CD4-positive, alpha-beta memory T cell (primary cell): ENCODE results near the gene LCN15. TPM values are rescaled to one million over a fixed set of nuclear protein-coding genes. Genes with fewer than 3 reads are reported as not detected.
A peak's percentile ranks its signal among the peaks of the same experiment; 100 is the strongest.

Experiments used
- CTCF ChIA-PET: fragments of 350-600 bp; sonication (Branson Sonifier 250); formaldehyde crosslinking; loops from one replicate; lab custom pipeline; 2021; ENCODE audit warnings: inconsistent platforms; ENCODE audit not compliant: partially characterized antibody; lab: Charles Lee
- POLR2A ChIA-PET: fragments of 350-600 bp; sonication (Branson Sonifier 250); formaldehyde crosslinking; loops from one replicate; lab custom pipeline; 2021; ENCODE audit not compliant: partially characterized antibody; lab: Charles Lee
- DNase-seq, 5 donors: peaks; one replicate each; pipeline versions ENCODE4 v3.0.0 to v3.0.0-alpha.2; 2020 to 2022; ENCODE audit warnings: mixed read lengths in 1 of 5
- H3K27ac ChIP-seq: one replicate; pipeline ENCODE4 v1.7.0; 2013; ENCODE audit warnings: low read depth, low read length
- H3K27me3 ChIP-seq: 2 replicates; pipeline ENCODE4 v1.7.0; 2013; ENCODE audit warnings: mild to moderate bottlenecking, low read length, moderate library complexity; ENCODE audit not compliant: insufficient read depth
- H3K36me3 ChIP-seq: 2 replicates; pipeline ENCODE4 v1.7.0; 2013; ENCODE audit warnings: mild to moderate bottlenecking, low read length, moderate library complexity; ENCODE audit not compliant: insufficient read depth
- H3K4me1 ChIP-seq: 2 replicates; pipeline ENCODE4 v1.7.0; 2013; ENCODE audit warnings: mild to moderate bottlenecking, low read length, moderate library complexity; ENCODE audit not compliant: insufficient read depth
- H3K4me3 ChIP-seq, 2 donors: one replicate each; pipeline ENCODE4 v1.7.0; 2013; ENCODE audit warnings: low read length in 2 of 2, mild to moderate bottlenecking in 1 of 2
- H3K9me3 ChIP-seq, 2 donors: one replicate each; pipeline ENCODE4 v1.7.0; 2013; ENCODE audit warnings: low read length in 2 of 2, control low read depth in 1 of 2; ENCODE audit not compliant: control insufficient read depth in 1 of 2
- H3K27ac Mint-ChIP-seq, 7 donors: one replicate each; pipeline ENCODE4 v1.8.0; 2020 to 2021; ENCODE audit warnings: mixed read lengths in 7 of 7, mild to moderate bottlenecking in 6 of 7, inconsistent platforms in 3 of 7, moderate library complexity in 3 of 7
- H3K27me3 Mint-ChIP-seq, 2 donors: one replicate each; pipeline ENCODE4 v1.8.0; 2020 to 2021; ENCODE audit warnings: mixed read lengths in 2 of 2
- H3K36me3 Mint-ChIP-seq, 2 donors: one replicate each; pipeline ENCODE4 v1.8.0; 2020 to 2021; ENCODE audit warnings: mixed read lengths in 2 of 2, inconsistent platforms in 1 of 2, mild to moderate bottlenecking in 1 of 2
- H3K4me1 Mint-ChIP-seq, 4 donors: one replicate each; pipeline ENCODE4 v1.8.0; 2020 to 2021; ENCODE audit warnings: mixed read lengths in 4 of 4, mild to moderate bottlenecking in 1 of 4
- H3K4me3 Mint-ChIP-seq, 8 donors: one replicate each; pipeline ENCODE4 v1.8.0; 2020 to 2021; ENCODE audit warnings: mixed read lengths in 8 of 8, mild to moderate bottlenecking in 7 of 8, moderate library complexity in 6 of 8, inconsistent platforms in 3 of 8
- H3K9me3 Mint-ChIP-seq, 8 donors: one replicate each; pipeline ENCODE4 v1.8.0; 2020 to 2021; ENCODE audit warnings: mixed read lengths in 8 of 8, mild to moderate bottlenecking in 5 of 8, inconsistent platforms in 3 of 8, moderate library complexity in 1 of 8
- intact Hi-C: fragments of 100-400 bp; cut with micrococcal nuclease; formaldehyde crosslinking; loops from one replicate; pipeline ENCODE4 v1.15.1; 2023
- polyA plus RNA-seq, 2 donors: library from polyadenylated mRNA; unstranded; fragments of 300-500 nt; fragmentation: Illumina TruSeq; gene quantifications; one replicate each; pipeline ENCODE4 v1.2.3, GENCODE V29; 2021
- total RNA-seq, 2 experiments: library from RNA; stranded (reverse); gene quantifications; one replicate each; pipeline ENCODE4 v1.2.3, GENCODE V29; 2021

Gene LCN15
- total and polyA plus RNA-seq, 4 experiments from 2014 or later = not detected

- Histone ChIP-seq H3K27ac (no peak overlapping the region), H3K27me3 (peaks cover 8% of the 10 kb centered on the region), H3K4me3 (no peak overlapping the region), H3K36me3 (no peaks in the 10 kb centered on the region), H3K4me1 (peaks cover 3% of the 10 kb centered on the region), H3K9me3 (no peaks in the 10 kb centered on the region)
- H3K9me3 Mint-ChIP-seq = no peaks in the 10 kb centered on the region
- intact Hi-C loops = no loop called here
- POLR2A ChIA-PET = interaction anchor here (0.7 to 1.1 kb wide), 2 partner anchors 10 to 706 kb away, joined by 3 to 4 read pairs; partner anchors contain the start of genes EXD3 and NOXA1
- H3K4me1 Mint-ChIP-seq = peaks cover 0 to 2% (median under 1%) of the 10 kb centered on the region in 4 donors
- no peak for DNase-seq
- H3K4me3 Mint-ChIP-seq = no peak overlapping the region
- CTCF ChIA-PET = no interaction called here
- no peak overlapping the region for H3K27ac Mint-ChIP-seq
- peaks cover 4% of the 10 kb centered on the region in 2 donors for H3K36me3 Mint-ChIP-seq
- H3K27me3 Mint-ChIP-seq = peaks cover 2 to 7% of the 10 kb centered on the region in 2 donors
Observed at GRCh38 chr9:136717399-136717798, 46.9 kb downstream of the LCN15 start.

- ChIA-PET POLR2A (interaction anchor here (4.8 kb wide), 1 partner anchor 13 kb away, joined by 25 read pairs; no protein-coding TSS in a partner anchor), CTCF (no interaction called here)
- DNase-seq = no peak
- Histone ChIP-seq H3K4me1 (peaks cover 7% of the 10 kb centered on the region), H3K27me3 (peaks cover 8% of the 10 kb centered on the region), H3K36me3 (no peaks in the 10 kb centered on the region), H3K27ac (no peak overlapping the region), H3K4me3 (no peak overlapping the region), H3K9me3 (no peaks in the 10 kb centered on the region)
- Mint-ChIP-seq H3K27me3 (peaks cover 9 to 18% of the 10 kb centered on the region in 2 donors), H3K36me3 (no peaks in the 10 kb centered on the region), H3K9me3 (no peaks in the 10 kb centered on the region), H3K4me1 (peaks cover 0 to 5% (median 2%) of the 10 kb centered on the region in 4 donors), H3K27ac (no peak overlapping the region), H3K4me3 (no peak overlapping the region)
- intact Hi-C loops = no loop called here
Observed at GRCh38 chr9:136714893-136715274, 49.4 kb downstream of the LCN15 start.

GRCh38 chr9:136714096-136714892 lies 50.0 kb downstream of the LCN15 start:
- H3K9me3 ChIP-seq = no peaks in the 10 kb centered on the region
- H3K9me3 Mint-ChIP-seq = no peaks in the 10 kb centered on the region
- H3K4me3 Mint-ChIP-seq = peak overlapping the region in 1 of 8 donors; percentile 21
- H3K4me1 ChIP-seq = peaks cover 6% of the 10 kb centered on the region
- peaks cover 9 to 18% of the 10 kb centered on the region in 2 donors for H3K27me3 Mint-ChIP-seq
- intact Hi-C loops = no loop called here
- peaks cover 8% of the 10 kb centered on the region for H3K27me3 ChIP-seq
- ChIA-PET CTCF (no interaction called here), POLR2A (interaction anchor here (1.2 to 4.8 kb wide), 2 partner anchors 11 to 14 kb away, joined by 3 to 25 read pairs; no protein-coding TSS in a partner anchor)
- no peaks in the 10 kb centered on the region for H3K36me3 ChIP-seq
- H3K36me3 Mint-ChIP-seq = no peaks in the 10 kb centered on the region
- no peak overlapping the region for H3K27ac ChIP-seq
- H3K27ac Mint-ChIP-seq = no peak overlapping the region
- H3K4me1 Mint-ChIP-seq = peaks cover 0 to 5% (median 2%) of the 10 kb centered on the region in 4 donors
- no peak overlapping the region for H3K4me3 ChIP-seq
- no peak for DNase-seq

- Histone ChIP-seq H3K4me3 (no peak overlapping the region), H3K27me3 (peaks cover 8% of the 10 kb centered on the region), H3K9me3 (no peaks in the 10 kb centered on the region), H3K27ac (no peak overlapping the region), H3K4me1 (peaks cover 4% of the 10 kb centered on the region), H3K36me3 (no peaks in the 10 kb centered on the region)
- peaks cover 9 to 18% of the 10 kb centered on the region in 2 donors for H3K27me3 Mint-ChIP-seq
- no peak overlapping the region for H3K27ac Mint-ChIP-seq
- intact Hi-C loops = no loop called here
- DNase-seq = no peak
- no peaks in the 10 kb centered on the region for H3K36me3 Mint-ChIP-seq
- CTCF ChIA-PET = no interaction called here
- no peaks in the 10 kb centered on the region for H3K9me3 Mint-ChIP-seq
- H3K4me3 Mint-ChIP-seq = no peak overlapping the region
- peaks cover 0 to 5% (median 2%) of the 10 kb centered on the region in 4 donors for H3K4me1 Mint-ChIP-seq
- POLR2A ChIA-PET = interaction anchor here (1.2 to 4.8 kb wide), 2 partner anchors 12 to 15 kb away, joined by 3 to 25 read pairs; no protein-coding TSS in a partner anchor
Observed at GRCh38 chr9:136713550-136713949, 50.8 kb downstream of the LCN15 start.

DNA sequence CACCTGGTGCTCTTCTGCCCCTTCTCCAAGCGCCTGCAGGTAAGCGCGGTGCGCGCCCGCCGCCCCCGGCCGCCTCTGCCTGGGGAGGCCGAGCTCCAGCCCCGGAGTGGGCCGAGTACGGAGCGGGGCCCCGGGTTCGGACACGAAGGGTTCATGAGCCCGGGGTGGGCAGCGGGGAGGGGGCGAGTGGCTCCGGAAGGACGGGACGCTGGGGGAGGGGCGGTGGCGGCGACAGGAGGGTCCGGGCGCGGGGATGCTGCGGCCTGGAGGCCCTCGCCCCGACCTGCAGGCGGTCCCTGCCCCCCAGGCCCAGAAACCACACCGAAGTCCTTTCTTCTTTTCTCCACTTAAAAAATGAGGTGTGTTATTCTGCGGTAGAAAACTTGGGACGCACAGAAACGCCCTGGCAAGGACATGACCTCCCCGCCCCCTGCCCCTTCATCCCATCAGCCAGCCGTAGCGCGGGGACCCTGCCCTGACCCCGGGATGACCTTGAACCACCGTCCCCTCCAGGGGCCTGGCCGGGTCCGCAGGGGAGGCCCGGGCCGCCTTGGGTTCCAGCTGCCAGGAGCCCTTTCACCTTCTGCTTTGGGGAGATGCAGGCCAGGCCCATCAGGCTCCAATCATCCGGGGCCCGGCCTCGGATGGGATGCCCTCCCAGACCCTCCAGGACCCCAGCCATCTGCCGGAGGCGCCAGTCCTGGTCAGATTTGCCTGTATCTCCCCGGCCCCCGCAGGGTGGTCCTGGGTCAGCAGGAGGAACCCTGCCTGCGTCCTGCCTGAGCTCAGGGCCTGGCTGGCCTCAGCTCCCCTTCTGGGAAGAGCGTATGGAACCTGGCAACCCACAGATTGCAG lies 51.4 kb downstream of the LCN15 start:
- Mint-ChIP-seq H3K27ac (no peak overlapping the region), H3K4me3 (peak overlapping the region in 2 of 8 donors; percentile 21 to 48), H3K9me3 (no peaks in the 10 kb centered on the region), H3K27me3 (peaks cover 9 to 18% of the 10 kb centered on the region in 2 donors), H3K36me3 (no peaks in the 10 kb centered on the region), H3K4me1 (peaks cover 0 to 5% (median 2%) of the 10 kb centered on the region in 4 donors)
- no peaks in the 10 kb centered on the region for H3K9me3 ChIP-seq
- ChIA-PET POLR2A (interaction anchor here (4.8 kb wide), 1 partner anchor 15 kb away, joined by 25 read pairs; no protein-coding TSS in a partner anchor), CTCF (no interaction called here)
- H3K36me3 ChIP-seq = no peaks in the 10 kb centered on the region
- intact Hi-C loops = no loop called here
- H3K27me3 ChIP-seq = peaks cover 8% of the 10 kb centered on the region
- DNase-seq = no peak
- no peak overlapping the region for H3K27ac ChIP-seq
- H3K4me1 ChIP-seq = peaks cover 4% of the 10 kb centered on the region
- no peak overlapping the region for H3K4me3 ChIP-seq

- H3K27me3 Mint-ChIP-seq = peaks cover 9 to 18% of the 10 kb centered on the region in 2 donors
- peaks cover 4% of the 10 kb centered on the region for H3K4me1 ChIP-seq
- H3K9me3 ChIP-seq = no peaks in the 10 kb centered on the region
- peaks cover 0 to 5% (median 2%) of the 10 kb centered on the region in 4 donors for H3K4me1 Mint-ChIP-seq
- H3K4me3 ChIP-seq = no peak within 1 kb of the TSS
- intact Hi-C loops = no loop called here
- peaks cover 8% of the 10 kb centered on the region for H3K27me3 ChIP-seq
- H3K9me3 Mint-ChIP-seq = no peaks in the 10 kb centered on the region
- peak within 1 kb of the TSS in 1 of 7 donors; percentile 51 for H3K27ac Mint-ChIP-seq
- POLR2A ChIA-PET = interaction anchor here (4.8 kb wide), 1 partner anchor 16 kb away, joined by 25 read pairs; no protein-coding TSS in a partner anchor
- no peak for DNase-seq
- no peaks in the 10 kb centered on the region for H3K36me3 ChIP-seq
- CTCF ChIA-PET = no interaction called here
- H3K4me3 Mint-ChIP-seq = peak within 1 kb of the TSS; percentile 59 to 78 (median 68)
- no peak within 1 kb of the TSS for H3K27ac ChIP-seq
- no peaks in the 10 kb centered on the region for H3K36me3 Mint-ChIP-seq
Observed at GRCh38 chr9:136711751-136712689, 52.3 kb downstream of the LCN15 start, which contains the start of gene DIPK1B. Gene DIPK1B, plus strand, starts transcription at chr9:136712572. Its CDS starts 94 bp downstream, at chr9:136712666.
